Fibroblast of villous mesenchyme (primary cell): Measurements from ENCODE around the gene FER. TPM values are rescaled to one million over a fixed set of nuclear protein-coding genes. Genes with fewer than 3 reads are reported as not detected.

Experiments
- DNase-seq: peaks from one replicate; pipeline ENCODE4 v3.0.0-alpha.2; 2010; ENCODE audit warnings: low read depth
- H3K4me3 ChIP-seq: 2 replicates; pipeline ENCODE4 v1.5.1; 2011; ENCODE audit warnings: low read depth, mild to moderate bottlenecking, low read length
- total RNA-seq: library from RNA; depleted of rRNA; stranded (reverse); fragments of >200 nt; gene quantifications from 2 replicates; pipeline ENCODE4 v1.2.3, GENCODE V29; 2012
- TF ChIP-seq, protein P1 (sequence below): IDR thresholded peaks from 2 replicates; pipeline ENCODE4 v1.5.1; 2012; ENCODE audit warnings: low read depth, mild to moderate bottlenecking, low read length; ENCODE audit not compliant: insufficient read depth

Gene FER
- total RNA-seq, 1 donor, result 43.6 TPM

DNA sequence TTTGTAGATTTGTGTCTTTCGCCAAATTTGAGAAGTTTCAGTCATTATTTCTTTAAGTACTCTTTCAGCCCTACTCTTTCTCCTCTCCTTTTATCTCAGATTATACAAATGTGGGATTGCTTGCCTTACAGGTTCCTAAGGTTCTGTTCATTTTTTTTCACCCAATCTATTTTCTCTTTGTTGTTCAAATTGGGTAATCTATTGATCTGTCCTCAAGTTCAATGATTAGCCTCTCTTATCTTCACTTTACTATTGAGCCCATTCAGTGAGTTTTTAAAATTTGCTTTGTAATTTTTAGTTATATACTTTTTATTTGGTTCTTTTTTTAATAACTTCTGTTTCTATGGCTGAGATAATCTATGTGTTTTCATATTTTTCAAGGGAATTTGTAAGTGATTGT is 282.1 kb downstream of the FER start:
- H3K4me3 ChIP-seq, result no peak overlapping the region
- TF ChIP-seq, protein P1, sequence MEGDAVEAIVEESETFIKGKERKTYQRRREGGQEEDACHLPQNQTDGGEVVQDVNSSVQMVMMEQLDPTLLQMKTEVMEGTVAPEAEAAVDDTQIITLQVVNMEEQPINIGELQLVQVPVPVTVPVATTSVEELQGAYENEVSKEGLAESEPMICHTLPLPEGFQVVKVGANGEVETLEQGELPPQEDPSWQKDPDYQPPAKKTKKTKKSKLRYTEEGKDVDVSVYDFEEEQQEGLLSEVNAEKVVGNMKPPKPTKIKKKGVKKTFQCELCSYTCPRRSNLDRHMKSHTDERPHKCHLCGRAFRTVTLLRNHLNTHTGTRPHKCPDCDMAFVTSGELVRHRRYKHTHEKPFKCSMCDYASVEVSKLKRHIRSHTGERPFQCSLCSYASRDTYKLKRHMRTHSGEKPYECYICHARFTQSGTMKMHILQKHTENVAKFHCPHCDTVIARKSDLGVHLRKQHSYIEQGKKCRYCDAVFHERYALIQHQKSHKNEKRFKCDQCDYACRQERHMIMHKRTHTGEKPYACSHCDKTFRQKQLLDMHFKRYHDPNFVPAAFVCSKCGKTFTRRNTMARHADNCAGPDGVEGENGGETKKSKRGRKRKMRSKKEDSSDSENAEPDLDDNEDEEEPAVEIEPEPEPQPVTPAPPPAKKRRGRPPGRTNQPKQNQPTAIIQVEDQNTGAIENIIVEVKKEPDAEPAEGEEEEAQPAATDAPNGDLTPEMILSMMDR, result no peak
- no peak for DNase-seq

DNA sequence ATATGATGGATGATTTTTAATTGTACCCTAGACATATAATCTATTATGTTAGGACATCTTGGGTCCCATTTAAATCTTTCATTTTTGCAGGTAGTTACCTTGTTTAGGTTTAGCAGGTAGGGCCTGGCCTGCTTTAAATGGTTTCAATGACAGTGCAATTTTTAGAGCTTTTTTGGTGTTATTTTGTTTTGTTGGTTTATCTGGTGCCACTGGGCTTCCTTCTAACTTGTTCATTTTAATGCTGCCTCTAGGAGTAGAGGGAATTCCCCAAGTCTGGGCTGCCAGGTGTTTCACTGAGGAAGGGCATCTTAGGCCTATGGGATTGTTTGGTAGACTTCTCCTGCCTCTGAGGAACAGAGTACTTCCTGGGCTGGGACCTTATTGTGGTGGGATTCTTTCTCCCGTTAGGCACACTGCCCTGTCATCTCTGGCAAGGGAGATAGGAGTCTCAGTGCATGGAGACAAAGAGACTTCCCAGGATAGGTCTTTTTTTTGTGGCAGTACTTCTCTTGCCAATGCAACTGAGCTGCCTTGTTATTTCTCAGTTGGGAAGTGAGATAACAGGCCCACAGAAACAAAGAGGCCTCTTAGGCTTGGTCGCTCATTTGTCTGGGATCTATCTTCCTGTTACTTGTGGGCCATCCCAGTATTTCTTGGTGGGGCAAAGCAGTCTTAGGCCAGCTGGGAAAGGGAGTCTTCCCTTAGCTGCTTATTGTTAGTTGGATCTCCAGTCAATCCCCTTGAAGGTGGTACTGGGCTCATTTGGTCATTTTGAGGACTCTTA is 282.9 kb downstream of the FER start:
- no peak for DNase-seq
- TF ChIP-seq, protein P1, result no peak
- H3K4me3 ChIP-seq, result no peak overlapping the region

DNA sequence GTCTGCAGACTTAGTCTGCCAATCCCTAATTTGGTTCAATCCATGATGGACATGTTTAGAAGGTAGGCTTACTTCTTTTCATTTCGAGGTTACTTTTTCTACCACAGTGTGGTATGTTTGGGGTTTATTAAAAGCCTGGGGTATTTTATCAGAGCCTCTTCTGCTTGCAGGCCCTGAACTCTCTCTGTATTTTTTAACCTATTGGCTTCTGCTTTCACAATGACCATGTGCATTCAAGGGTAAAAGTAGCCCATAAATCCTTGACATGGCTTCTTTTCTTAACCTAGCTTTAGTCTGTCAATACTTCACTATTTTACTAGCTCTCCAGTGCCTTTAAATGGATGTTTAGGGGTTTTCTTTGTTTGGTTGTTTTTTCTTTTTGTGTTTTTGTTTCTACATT is 286.6 kb downstream of the FER start:
- DNase-seq, result no peak
- H3K4me3 ChIP-seq, result no peak overlapping the region
- TF ChIP-seq, protein P1, result no peak

- H3K4me3 ChIP-seq, result no peak overlapping the region
- DNase-seq, result no peak
- TF ChIP-seq, protein P1, result no peak
These were observed 287.7 kb downstream of the FER start for GRCh38 chr5:109035436-109035835.

DNA sequence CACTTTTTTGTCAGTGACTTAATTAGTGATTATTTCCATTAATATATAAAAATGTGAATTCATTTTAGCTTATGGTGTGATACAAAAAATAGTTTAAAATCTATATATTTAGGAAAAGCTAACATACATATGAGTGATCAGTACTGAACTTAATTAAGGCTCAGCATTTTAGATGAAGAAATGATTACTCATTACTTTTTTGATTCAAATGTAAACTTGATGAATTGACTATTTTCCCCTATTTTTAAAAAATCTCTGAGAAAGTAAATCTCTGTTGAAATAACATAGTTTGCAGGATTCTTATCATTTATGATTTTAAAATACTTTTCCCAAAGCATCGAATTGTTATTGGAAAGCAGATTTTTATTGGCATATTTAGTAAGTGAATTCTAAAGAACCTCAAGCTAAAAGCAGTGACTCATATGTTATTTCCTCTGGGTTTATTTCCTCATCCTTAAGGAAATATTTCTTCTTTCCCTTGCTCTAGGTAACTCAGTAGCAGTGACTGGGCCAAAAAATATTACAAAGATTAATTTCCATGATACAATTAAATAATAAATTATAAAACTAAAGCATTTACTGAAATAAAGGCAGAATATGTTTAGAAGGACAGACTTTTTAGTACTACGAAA is 290.6 kb downstream of the FER start:
- peak; percentile 39 for DNase-seq
- H3K4me3 ChIP-seq, result no peak overlapping the region
- TF ChIP-seq, protein P1, result no peak

DNA sequence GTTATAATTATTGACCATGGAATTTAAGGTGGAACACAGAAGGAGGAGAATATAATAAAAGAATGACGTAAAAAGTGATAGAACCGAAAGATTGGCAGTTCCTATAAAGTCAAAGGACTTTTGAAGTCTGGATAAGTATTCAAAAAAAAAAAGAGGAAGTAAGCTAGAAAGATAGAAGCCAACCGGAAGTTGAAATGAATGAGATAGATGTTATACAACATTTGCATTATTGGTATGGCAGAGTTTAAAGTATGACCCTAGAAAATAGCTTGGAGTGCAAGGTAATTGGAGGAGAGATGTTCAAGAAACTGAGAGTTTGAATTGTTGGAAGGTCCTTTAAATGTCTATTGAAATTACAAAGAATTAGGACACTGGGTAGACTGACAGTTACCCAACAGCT is 293.6 kb downstream of the FER start:
- TF ChIP-seq, protein P1, result no peak
- H3K4me3 ChIP-seq, result no peak overlapping the region
- no peak for DNase-seq
